Muscle of back (tissue), 11 donors: ENCODE results near the gene MYT1. TPM values are rescaled to one million over a fixed set of nuclear protein-coding genes. Genes with fewer than 3 reads are reported as not detected.
"Not testable (repeated sequence)": the region's sequence is repeated elsewhere in the genome, so short reads cannot be mapped to it uniquely, and the experiment has no call there.

Source experiments
- DNase-seq, 3 donors: peaks; one replicate each; pipeline versions ENCODE4 v3.0.0 to v3.0.0-alpha.2; 2013
- polyA plus RNA-seq, 10 donors: library from polyadenylated mRNA; unstranded; fragments of 120-200 nt; gene quantifications; one replicate each; pipeline ENCODE4 v1.2.1, GENCODE V29; 2013; ENCODE audit not compliant: insufficient read length in 10 of 10

The MYT1 gene
- polyA plus RNA-seq, 10 donors: 0.05 to 0.78 (median 0.11) TPM

DNA sequence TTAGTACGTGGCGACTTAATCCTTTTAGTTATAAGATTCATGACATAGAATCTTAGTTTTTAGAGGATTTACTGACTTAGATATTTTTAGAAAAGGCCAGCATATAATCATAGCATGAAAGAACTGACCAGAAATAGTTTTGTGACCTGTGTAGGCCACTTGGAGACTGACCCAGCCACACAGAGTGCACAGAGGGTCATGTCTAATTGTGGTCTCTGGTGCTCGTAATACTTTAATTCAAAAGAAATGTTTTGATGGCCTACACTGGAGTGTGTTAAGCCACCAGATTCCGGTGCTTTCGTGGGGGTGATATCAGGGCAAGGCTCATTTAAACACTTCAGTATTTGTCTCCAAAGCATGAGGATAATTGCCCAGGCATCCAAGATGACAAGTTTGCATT, 102.7 kb downstream of the MYT1 start:
- no peak for DNase-seq

- no peak for DNase-seq
Measured at GRCh38 chr20:64268174-64268573, 103.9 kb downstream of the MYT1 start.

DNA sequence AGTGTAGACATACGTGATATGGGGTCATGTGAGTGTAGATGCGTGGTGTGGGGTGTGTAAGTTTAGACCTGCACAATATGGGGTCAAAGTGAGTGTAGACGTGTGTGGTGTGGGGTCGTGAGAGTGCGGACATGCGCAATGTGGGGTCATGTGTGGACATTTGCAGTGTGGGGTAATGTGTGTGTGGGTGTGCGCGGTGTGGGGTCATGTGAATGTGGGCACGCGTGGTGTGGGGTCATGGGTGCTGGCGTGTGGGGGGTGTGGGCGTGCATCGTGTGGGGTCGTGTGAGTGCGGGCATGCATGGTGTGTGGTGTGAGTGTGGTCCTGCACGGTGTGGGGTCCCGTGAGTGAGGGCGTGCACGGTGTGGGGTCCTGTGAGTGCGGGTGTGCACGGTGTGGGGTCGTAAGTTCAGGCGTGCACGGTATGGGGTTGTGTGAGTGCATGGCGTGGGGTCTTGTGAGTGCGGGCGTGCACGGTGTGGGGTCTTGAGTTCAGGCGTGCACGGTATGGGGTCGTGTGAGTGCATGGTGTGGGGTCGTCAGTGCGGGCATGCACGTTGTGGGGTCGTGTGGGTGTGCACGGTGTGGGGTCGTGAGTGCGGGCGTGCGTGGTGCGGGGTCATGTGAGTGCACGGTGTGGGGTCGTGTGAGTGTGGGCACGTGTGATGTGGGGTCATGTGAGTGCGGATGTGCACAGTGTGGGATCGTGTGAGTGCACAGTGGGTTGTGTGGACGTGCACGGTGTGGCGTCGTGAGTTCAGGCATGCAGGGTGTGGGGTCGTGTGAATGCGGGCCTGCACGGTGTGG, 105.6 kb downstream of the MYT1 start:
- DNase-seq: no peak

DNA sequence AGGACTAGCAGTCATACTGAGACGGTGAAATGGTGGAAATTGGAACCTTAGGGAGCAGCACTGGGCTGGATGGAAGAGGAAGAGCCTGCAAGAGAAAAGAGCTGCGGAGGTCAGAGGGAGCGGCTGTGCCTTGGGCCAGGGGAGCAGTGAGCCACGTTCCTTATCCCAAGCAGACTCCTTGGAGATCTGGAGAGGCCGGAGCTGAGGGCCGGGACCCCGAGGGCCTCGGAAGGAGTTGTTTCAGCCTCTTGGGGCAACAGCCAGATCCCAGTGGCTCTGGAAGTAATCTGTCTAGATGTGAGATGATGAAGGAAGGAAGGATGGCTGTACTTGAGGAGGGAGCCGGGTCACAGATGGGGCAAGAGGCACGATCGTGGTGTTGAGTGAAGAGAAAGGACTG, 107.4 kb downstream of the MYT1 start:
- DNase-seq: no peak

GRCh38 chr20:64273109-64273508, 108.9 kb downstream of the MYT1 start:
- DNase-seq: no peak

GRCh38 chr20:64276817-64277216, 112.6 kb downstream of the MYT1 start:
- DNase-seq: no peak

GRCh38 chr20:64277571-64278316, 113.5 kb downstream of the MYT1 start:
- DNase-seq: no peak

GRCh38 chr20:64278317-64278681, 114.0 kb downstream of the MYT1 start:
- DNase-seq: no peak

GRCh38 chr20:64279826-64280459, 115.7 kb downstream of the MYT1 start:
- no peak for DNase-seq

DNA sequence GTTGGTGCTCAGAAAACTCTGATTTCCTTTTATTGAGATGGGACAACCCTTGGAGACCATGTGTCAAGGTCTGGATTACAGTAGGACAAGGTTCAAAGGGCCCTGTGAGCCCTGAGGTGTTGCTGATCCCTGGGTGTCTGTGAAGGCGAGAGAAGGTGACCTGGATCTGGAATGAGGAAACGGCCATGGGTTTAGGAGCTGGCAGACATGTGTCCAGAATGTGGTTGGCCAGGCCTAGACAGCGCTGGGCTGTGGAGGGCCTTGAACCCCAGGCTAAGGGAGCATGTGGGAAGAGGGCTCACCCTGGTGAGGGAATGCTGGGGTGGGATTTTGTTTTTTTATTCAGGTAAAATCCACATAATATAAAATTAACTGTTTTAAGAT, 116.2 kb downstream of the MYT1 start:
- no peak for DNase-seq

DNA sequence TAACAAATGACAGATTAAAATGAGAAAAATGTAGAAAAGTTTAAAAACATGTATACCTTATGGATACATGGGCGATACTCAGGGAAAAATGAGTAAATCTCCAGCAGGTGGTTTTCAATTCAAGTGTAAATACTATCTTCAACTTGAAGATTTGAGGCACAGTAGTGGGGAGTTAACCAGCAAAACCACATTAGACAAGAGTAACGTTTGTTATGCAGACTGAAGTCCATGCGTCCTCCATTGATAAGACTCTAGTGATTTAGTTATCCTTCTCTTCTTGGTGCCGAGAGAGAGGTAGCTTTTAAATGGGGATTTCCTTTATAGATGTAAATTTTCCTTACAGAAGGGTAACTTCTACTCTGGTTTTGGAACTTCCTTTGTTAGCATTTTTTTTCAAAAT, 119.4 kb downstream of the MYT1 start:
- DNase-seq: no peak

- peak in 1 of 3 donors; percentile 22 for DNase-seq
Measured at GRCh38 chr20:64285579-64286446, 121.6 kb downstream of the MYT1 start.

DNA sequence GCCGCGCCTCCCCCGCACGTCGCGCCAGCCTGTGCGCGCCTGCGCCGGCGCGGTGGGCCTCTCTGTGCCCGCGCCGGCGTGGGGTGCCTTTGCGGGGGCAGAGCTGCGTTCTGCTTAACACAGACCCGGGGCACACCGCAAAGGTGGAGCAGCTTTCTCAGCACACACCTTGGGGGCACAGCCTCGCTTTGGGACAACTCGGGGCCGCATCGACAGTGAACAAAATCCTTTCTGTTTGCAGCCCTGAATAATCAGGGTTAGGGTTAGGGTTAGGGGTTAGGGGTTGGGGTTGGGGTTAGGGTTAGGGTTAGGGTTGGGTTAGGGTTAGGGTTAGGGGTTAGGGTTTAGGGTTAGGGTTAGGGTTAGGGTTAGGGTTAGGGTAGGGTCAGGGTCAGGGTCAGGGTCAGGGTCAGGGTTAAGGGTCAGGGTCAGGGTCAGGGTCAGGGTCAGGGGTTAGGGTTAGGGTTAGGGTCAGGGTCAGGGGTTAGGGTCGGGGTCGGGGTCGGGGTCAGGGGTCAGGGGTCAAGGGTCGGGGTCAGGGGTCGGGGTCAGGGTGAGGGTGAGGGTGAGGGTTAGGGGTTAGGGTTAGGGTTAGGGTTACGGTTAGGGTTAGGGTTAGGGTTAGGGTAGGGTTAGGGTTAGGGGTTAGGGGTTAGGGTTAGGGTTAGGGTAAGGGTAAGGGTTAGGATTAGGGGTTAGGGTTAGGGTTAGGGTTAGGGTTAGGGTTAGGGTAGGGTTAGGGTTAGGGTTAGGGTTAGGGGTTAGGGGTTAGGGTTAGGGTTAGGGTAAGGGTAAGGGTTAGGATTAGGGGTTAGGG, 122.4 kb downstream of the MYT1 start:
- DNase-seq: peak in 1 of 3 donors; percentile 29

GRCh38 chr20:64287264-64287590, 123.0 kb downstream of the MYT1 start:
- not testable (repeated sequence) for DNase-seq

Other genes with a start within 250 kb of the MYT1 start
- 10 to 100 TPM; 28.3 to 58.9 (median 41.3) TPM for gene UCKL1, start 208.0 kb upstream of the MYT1 start, polyA plus RNA-seq
- gene ZNF512B, start 194.5 kb upstream of the MYT1 start, polyA plus RNA-seq: 10 to 100 TPM; 19.3 to 30.6 (median 23.8) TPM
- gene SAMD10, start 184.8 kb upstream of the MYT1 start, polyA plus RNA-seq: 1 to 10 TPM; 2.1 to 4.2 (median 3.0) TPM
- 10 to 100 TPM; 45.9 to 58.2 (median 52.8) TPM for gene PRPF6, start 183.3 kb upstream of the MYT1 start, polyA plus RNA-seq
- 1 to 10 TPM in 2 of 10 donors, under 1 TPM in 8; 0.42 to 1.1 (median 0.66) TPM for gene C20orf204, start 128.3 kb upstream of the MYT1 start, polyA plus RNA-seq
- gene SOX18, start 114.8 kb upstream of the MYT1 start, polyA plus RNA-seq: 10 to 100 TPM in 7 of 10 donors, 1 to 10 TPM in 3; 7.0 to 16.8 (median 10.7) TPM
- 10 to 100 TPM; 38.5 to 50.1 (median 42.5) TPM for gene TCEA2, start 101.3 kb upstream of the MYT1 start, polyA plus RNA-seq
- 10 to 100 TPM in 1 of 10 donors, 1 to 10 TPM in 9; 4.4 to 10.2 (median 5.6) TPM for gene RGS19, start 84.9 kb upstream of the MYT1 start, polyA plus RNA-seq
- gene OPRL1, start 84.4 kb upstream of the MYT1 start, polyA plus RNA-seq: 1 to 10 TPM in 8 of 10 donors, under 1 TPM in 2; 0.71 to 1.8 (median 1.1) TPM
- gene LKAAEAR1, start 80.1 kb upstream of the MYT1 start, polyA plus RNA-seq: under 1 TPM in 3 of 10 donors, not detected in 7; 0.16 to 0.38 (median 0.23) TPM
- not detected for gene NPBWR2, start 56.9 kb upstream of the MYT1 start, polyA plus RNA-seq
- gene PCMTD2, start 91.3 kb downstream of the MYT1 start, polyA plus RNA-seq: 10 to 100 TPM; 44.3 to 89.0 (median 58.3) TPM